GM15510 (cell line): Measurements from ENCODE around the gene ARHGEF16.

Source experiments
- POLR2A ChIP-seq: IDR thresholded peaks from 3 replicates; pipeline ENCODE4 v1.6.1; 2011; ENCODE audit warnings: borderline replicate concordance; ENCODE audit not compliant: insufficient read length; ENCODE audit errors: extremely low read depth

The ARHGEF16 gene

DNA sequence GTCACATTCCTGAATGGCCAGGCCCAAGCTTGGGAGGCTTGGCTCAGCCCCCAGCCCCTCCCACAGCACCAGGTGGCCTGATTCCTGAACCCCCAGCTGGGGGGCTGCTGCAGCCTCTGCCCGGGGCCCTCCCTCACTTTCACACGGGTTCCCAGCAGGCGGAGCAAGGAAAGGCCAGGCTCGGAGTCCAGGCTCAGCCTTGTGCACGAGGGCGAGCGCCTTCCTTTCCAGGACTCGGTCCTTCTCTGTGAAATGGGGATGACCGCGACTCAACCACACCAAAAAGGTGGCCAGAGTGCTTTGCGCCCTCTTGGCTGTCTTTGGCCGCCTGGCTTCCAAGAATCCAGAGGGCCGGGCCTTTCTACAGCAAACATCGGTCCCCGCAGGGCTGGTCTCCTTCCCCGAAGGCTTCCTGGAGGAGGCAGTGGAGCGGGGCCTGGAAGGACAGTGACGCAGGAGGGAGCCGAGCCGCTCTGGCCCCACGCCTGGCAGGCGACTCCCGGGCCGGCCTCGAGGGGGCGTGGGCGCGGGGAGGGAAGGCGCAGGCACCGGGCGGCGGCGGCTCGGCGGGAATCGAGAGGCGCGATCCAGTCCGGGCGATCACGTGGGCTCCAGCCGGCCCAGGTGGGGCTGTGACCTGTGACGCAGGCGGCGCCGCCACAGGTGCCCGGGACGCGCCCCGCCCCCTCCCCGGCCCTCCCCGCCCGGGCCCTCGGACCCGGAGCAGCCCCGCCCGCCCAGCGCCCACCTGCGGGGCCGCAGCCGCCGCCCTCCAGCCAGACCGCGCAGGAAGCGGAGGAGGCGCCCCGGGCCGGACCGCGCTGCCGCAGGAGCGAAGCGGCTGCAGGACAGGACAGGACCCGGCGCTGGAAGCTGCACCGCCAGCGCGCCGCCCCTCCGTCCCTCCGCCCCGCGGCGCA is at the start of gene ARHGEF16:
TSS of gene ARHGEF16 (plus strand) at position 775 of the 920 bp plus-strand sequence. CDS start 8,420 bp downstream, outside the sequence.
- no peak for TF ChIP-seq POLR2A

DNA sequence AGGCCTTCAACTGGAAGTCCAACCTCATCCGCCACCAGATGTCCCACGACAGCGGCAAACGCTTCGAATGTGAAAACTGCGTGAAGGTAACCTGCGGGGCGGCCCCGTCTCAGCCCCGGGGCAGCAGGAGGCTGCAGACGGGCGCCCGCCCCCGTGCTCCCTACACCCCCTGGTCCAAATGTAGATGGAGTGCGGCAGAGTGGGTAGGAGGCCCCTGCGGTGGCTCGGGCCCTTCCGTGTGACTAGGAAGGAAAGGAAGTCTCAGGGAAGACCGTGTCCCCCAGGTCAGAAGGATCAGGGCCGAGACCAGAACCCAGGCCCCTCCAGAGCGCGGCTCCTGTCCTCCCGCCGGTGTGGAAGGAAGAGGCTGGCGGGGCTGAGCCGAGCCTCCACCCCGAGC is 49.7 kb upstream of the ARHGEF16 start:
- no peak for TF ChIP-seq POLR2A

DNA sequence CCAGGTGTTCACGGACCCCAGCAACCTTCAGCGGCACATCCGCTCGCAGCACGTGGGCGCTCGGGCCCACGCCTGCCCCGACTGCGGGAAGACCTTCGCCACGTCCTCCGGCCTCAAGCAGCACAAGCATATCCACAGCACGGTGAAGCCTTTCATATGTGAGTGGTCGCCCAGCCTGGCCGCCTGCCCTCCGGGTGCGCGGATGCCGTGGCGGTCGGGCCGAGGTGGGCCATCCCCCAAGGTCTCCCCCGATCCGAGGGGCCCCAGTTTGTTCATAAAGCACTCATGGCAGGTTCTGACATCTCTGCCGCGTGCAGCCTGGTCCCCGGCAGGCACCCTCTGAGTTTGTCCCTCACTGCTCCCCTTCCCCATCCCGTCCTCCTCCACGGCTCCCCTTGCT is 49.0 kb upstream of the ARHGEF16 start:
- TF ChIP-seq POLR2A, result no peak

DNA sequence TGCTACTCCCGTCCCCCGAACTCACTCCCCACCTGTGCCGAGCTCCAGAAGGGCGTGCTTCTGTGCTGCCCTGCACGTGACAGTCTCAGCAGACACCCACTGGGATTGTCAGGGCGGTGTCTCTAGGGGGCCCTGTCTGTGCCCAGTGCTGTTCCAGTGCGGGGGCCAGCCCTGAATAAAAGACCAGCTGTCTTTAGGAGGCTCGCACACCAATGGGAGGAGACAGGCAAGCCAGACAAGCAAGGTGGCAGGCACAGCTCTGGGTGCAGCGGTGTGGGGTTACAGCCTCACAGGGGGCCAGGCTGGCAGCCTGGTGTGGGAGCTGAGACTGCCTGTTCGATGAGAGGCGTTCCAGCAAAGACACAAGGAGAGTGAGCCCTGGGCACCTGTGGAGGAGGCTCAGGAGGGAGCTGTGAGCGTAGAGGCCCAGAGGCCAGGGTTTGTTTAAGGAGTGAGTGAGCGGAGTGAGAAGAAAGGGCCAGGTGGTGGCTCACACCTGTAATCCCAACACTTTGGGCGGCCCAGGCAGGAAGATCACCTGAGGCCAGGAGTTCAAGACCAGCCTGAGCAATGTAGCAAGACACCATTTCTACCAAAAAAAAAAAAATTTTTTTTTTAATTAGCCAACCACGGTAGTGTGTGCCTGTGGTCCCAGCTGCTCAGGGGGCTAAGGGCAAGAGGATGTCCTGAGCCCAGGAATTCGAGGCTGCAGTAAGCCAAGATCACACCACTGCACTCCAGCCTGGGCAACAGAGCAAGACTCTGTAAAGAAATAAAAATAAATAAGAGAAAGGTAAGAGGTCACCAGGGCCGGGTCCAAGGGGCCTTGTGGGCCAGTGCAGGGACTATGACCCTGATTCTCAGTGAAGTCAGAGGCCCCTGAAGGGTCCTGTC is 48.2 kb upstream of the ARHGEF16 start:
- TF ChIP-seq POLR2A, result no peak

DNA sequence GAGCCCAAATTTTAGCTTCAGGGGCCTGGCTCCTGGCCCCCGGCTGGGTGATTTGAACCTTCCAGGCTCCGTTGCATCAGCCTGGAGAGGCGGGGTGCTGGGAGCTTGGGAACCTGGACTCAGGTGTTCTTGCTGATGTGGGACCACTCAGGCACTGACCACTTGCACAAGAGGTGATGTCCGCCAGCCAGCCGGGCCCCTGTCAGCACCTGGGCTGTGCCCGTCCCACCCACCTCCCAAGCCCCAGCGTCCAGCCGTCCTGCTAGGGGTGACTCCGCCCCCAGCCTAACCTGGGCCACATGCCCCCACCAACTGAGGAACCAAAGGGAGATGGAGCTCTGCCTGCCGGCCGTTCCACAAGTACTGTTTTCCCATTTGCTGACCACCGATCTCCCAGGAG is 47.4 kb upstream of the ARHGEF16 start:
- no peak for TF ChIP-seq POLR2A

DNA sequence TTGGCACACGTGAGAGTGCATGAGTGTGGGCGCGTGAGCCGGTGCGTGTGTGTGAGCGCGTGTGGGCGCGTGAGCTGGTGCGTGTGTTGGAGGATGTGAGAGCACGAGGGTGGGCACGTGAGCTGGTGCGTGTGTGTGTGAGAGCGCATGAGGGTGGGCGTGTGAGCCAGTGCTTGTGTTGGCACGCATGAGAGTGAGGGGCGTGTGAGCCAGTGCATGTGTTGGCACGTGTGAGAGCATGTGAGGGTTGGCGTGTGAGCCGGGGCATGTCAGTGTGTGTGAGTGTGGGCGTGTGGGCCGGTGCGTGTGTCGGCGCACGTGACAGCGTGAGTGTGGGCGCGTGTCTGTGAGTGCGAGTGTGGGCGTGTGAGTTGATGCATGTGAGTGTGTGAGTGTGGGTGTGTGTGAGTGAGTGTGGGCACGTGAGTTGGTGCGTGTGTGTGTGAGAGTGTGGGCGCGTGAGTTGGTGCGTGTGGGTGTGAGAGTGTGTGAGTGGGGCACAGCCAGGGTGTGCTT is 45.7 kb upstream of the ARHGEF16 start:
- no peak for TF ChIP-seq POLR2A

DNA sequence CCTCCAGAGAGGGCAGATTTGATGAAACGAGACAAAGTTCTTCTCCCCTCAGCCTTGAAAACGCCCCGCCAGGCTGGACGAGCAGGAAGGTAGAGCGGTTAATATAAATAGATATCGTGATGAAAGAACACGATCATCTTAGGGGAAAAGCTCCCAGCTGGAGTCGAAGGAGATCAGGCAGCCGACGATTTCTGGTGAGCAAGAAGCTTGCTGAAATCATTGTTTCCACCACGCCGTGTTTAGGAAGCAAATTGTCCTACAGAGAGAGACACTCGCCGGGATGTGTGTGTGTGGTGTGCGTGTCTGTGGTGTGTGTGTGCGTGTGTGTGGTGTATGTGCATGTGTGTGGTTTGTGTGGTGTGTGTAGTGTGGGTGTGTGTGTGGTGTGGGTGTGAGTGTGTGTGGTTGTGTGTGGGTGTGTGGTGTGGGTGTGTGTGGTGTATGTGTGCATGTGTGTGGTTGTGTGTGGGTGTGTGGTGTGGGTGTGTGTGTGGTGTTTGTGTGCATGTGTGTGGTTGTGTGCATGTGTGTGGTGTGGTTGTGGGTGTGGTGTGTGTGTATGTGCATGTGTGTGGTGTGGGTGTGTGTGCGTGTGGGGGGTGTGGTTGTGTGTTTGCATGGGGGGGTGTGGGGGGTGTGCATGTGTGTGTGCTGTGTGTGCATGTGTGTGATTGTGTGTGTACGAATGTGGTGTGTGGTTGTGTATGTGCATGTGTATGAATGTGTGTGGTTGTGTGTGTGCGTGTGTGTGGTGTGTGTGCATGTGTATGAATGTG is 44.9 kb upstream of the ARHGEF16 start:
- TF ChIP-seq POLR2A, result no peak

DNA sequence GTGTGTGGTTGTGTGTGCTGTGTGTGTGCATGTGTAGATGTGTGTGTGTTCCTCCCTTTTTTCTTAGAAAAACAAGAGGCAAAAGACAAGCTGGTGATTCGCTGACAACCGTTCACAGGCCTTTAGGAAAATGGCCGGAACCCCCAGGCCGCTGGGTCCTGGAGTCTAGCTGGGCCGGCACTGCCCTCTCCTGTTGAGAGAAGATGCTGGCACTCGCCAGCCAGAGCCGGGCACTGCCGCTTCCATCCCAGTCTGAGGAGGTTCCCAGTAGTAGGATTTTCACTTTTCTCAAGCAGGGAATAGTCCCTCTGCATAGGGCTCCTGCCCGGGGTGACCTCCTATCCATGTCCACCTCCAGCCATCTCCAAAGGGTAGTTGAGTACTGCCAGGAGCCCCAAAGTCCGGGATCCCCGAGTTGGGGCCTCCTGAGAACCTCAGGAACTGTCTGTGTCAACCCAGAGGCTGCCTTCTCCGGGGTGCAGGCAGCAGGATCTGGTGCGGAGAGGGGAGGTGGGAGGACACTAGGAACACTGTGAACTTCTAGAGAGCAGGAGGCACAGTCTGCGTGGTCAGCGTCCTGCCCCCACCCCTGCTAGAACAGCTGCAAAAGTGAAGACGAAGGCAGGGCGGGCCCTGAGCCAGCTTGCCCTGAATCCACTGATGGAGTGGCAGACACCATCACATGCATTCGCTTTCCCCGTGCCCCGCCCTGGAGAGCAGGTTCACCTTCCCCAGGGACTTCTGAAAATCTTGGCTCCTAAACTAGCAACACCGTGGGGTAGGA is 44.1 kb upstream of the ARHGEF16 start:
- TF ChIP-seq POLR2A, result no peak

DNA sequence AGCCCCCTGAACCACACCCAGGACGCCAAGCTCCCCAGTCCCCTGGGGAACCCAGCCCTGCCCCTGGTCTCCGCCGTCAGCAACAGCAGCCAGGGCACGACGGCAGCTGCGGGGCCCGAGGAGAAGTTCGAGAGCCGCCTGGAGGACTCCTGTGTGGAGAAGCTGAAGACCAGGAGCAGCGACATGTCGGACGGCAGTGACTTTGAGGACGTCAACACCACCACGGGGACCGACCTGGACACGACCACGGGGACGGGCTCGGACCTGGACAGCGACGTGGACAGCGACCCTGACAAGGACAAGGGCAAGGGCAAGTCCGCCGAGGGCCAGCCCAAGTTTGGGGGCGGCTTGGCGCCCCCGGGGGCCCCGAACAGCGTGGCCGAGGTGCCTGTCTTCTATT is 42.7 kb upstream of the ARHGEF16 start:
- TF ChIP-seq POLR2A, result no peak

DNA sequence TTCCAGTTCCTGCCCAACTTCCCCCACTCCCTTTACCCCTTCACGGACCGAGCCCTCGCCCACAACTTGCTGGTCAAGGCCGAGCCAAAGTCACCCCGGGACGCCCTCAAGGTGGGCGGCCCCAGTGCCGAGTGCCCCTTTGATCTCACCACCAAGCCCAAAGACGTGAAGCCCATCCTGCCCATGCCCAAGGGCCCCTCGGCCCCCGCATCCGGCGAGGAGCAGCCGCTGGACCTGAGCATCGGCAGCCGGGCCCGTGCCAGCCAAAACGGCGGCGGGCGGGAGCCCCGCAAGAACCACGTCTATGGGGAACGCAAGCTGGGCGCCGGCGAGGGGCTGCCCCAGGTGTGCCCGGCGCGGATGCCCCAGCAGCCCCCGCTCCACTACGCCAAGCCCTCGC is 42.1 kb upstream of the ARHGEF16 start:
- TF ChIP-seq POLR2A, result no peak

DNA sequence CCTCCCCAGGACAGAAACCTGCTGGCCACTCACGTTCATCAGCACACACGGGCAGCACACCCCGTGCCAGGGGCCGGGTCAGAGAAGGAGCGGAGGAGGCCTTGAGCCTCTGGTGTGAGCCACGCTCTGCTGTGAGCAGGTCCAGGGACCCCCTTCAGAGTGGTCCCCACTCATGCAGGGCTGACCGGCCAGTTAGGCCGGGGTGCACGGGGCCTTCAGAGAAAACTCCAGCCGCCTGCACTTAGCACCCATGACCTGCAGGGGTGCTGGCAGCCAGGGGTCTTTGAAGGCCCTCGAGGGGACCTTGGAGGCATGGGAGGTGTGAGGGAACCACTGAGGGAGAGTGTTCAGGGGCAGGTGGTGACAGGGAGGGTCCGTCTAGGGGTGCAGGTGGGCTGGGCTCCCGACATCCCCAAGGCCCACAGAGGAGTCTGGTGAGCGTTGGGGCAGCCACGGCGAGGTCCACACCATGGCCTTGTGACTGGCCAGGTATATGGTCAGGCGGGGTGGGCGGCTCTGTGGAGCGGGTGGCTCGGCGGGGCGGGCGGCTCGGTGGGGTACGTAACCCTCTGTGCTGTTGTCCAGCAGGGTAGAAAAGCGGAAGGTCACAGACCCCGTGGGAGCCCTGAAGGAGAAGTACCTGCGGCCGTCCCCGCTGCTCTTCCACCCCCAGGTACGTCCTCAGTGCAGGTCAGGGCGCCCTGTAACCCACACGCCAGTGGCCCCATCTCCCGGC is 40.3 kb upstream of the ARHGEF16 start:
- TF ChIP-seq POLR2A, result no peak

DNA sequence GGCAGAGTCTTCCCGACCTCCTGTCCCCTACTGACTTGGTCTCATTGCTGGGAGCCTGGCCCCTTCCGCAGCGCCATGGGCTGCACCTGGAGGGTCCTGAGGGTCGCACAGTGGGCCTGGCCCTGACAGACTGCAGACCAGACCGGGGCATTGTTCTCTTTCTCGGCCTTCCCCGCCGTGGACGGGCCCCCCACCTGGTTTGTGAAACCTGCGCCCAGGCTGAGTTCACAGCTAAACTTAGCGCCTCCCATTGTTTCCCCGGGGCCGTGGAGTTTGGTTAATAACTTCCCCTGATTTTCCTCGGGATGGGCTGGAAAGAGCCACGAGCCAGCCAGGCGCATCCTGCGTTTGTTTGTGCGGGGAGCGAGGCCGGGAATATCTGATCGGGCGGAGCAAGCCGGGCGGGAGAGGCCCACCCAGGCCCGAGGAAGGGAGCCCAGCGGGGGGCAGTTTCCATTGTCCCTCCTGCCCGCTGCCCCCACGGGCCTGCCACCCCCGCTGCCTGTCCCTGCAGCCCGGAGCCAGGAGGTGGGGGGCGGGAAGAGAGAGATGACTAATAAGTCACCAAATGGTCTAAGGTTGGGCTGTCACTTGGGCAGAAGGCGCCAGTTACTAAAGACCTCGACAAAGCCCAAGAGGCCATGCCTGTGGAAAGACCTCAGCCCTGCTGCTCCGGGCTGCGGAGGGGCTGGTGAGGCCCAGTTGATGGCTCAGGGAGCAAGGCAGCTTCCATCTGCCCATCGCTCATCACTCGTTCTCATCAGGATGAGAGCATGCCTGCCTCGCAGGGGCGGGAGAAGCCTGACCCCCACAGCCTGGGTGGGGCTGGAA is 39.0 kb upstream of the ARHGEF16 start:
- TF ChIP-seq POLR2A, result no peak

DNA sequence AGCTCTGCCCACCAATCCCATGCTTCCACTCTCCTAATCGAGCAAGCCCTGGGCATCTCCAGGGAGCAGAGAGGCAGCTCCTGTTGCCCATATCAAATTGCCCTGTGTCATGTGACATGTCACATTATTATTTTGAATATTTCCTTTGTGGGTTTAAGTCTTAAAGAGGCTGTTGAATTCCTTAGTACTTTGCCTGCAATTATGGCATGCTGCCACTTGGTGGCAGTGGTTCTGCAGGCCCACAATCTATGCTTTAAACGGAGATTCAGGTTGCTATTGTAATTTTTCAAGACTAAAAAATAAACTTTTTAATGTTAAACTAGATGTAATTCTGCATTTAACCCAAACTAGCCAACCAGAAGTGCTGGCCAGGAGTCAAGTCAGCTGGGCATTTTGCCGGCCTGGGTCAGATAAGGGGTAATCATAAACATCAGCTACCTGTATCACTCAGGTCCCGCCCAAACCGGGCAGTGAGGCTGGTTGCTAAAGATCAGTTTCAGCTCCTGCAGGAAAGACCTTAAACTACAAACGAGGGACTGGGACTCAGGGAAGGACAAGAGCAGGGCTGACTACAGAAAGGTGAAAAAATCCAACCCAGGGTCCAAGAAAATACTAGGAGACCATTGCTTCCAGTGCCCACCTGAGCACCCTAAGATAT is 37.3 kb upstream of the ARHGEF16 start:
- no peak for TF ChIP-seq POLR2A
